Activated CD8-positive, alpha-beta T cell treated with anti-CD3 and anti-CD28 coated beads for 36 hours (primary cell): ENCODE data around the gene PRDM10. TPM values are rescaled to one million over a fixed set of nuclear protein-coding genes. Genes with fewer than 3 reads are reported as not detected.

ENCODE experiments used
- ATAC-seq: fragments of 200-7000 bp; cut with Tn5 transposase; one replicate; pipeline ENCODE4 v1.10.0; 2021; ENCODE audit warnings: mild to moderate bottlenecking, moderate library complexity
- CTCF ChIA-PET: fragments of 350-600 bp; sonication (Branson Sonifier 250); formaldehyde crosslinking; loops from one replicate; lab custom pipeline; 2021; ENCODE audit warnings: antibody characterized with exemption; lab: Charles Lee
- POLR2A ChIA-PET: fragments of 350-600 bp; sonication (Branson Sonifier 250); formaldehyde crosslinking; loops from one replicate; lab custom pipeline; 2021; ENCODE audit warnings: antibody characterized with exemption; lab: Charles Lee
- DNase-seq: peaks from one replicate; pipeline ENCODE4 v3.0.0-alpha.2; 2020
- H3K27ac Mint-ChIP-seq: one replicate; pipeline ENCODE4 v1.8.0; 2021; ENCODE audit warnings: mild to moderate bottlenecking, mixed read lengths
- H3K27me3 Mint-ChIP-seq: one replicate; pipeline ENCODE4 v1.8.0; 2021; ENCODE audit warnings: mixed read lengths
- H3K36me3 Mint-ChIP-seq: one replicate; pipeline ENCODE4 v1.8.0; 2021; ENCODE audit warnings: low read depth, mixed read lengths
- H3K4me1 Mint-ChIP-seq: one replicate; pipeline ENCODE4 v1.8.0; 2021; ENCODE audit warnings: low read depth, mixed read lengths
- H3K4me3 Mint-ChIP-seq: one replicate; pipeline ENCODE4 v1.8.0; 2021; ENCODE audit warnings: mild to moderate bottlenecking, moderate library complexity, mixed read lengths
- H3K9me3 Mint-ChIP-seq: one replicate; pipeline ENCODE4 v1.8.0; 2021; ENCODE audit warnings: mixed read lengths
- CTCF ChIP-seq: fragments of 200-600 bp; IDR thresholded peaks from one replicate; pipeline ENCODE4 v1.8.0; 2022; ENCODE audit warnings: antibody characterized with exemption, mild to moderate bottlenecking
- intact Hi-C: fragments of 100-400 bp; cut with micrococcal nuclease; formaldehyde crosslinking; loops from one replicate; pipeline ENCODE4 v1.10.0; 2022
- total RNA-seq, 2 experiments: library from RNA; stranded (reverse); gene quantifications; one replicate each; pipeline ENCODE4 v1.2.3, GENCODE V29; 2021

Gene PRDM10
- total RNA-seq, 2 experiments from 2014 or later: 15.6 to 18.8 TPM

- ATAC-seq (no peak), DNase-seq (no peak)
- H3K4me1 Mint-ChIP-seq: no peaks in the 10 kb centered on the region
- no peaks in the 10 kb centered on the region for H3K27me3 Mint-ChIP-seq
- no peaks in the 10 kb centered on the region for H3K9me3 Mint-ChIP-seq
- ChIA-PET CTCF (interaction anchor here (1.5 kb wide), 1 partner anchor 14 kb away, joined by 4 read pairs; no protein-coding TSS in a partner anchor), POLR2A (interaction anchor here (1.1 kb wide), 1 partner anchor 54 kb away, joined by 4 read pairs; no protein-coding TSS in a partner anchor)
- H3K36me3 Mint-ChIP-seq: peaks cover 17% of the 10 kb centered on the region
- intact Hi-C loops: no loop called here
- TF ChIP-seq CTCF: no peak
- no peak overlapping the region for H3K27ac Mint-ChIP-seq
- H3K4me3 Mint-ChIP-seq: no peak overlapping the region
These were observed 55.7 kb downstream of the PRDM10 start for GRCh38 chr11:129946965-129947364.

- H3K36me3 Mint-ChIP-seq: peaks cover 21% of the 10 kb centered on the region
- H3K4me1 Mint-ChIP-seq: no peaks in the 10 kb centered on the region
- no peaks in the 10 kb centered on the region for H3K9me3 Mint-ChIP-seq
- intact Hi-C loops: no loop called here
- no peak overlapping the region for H3K27ac Mint-ChIP-seq
- no peak for TF ChIP-seq CTCF
- ChIA-PET CTCF (interaction anchor here (1.5 kb wide), 1 partner anchor 14 kb away, joined by 4 read pairs; no protein-coding TSS in a partner anchor), POLR2A (interaction anchor here (1.1 kb wide), 1 partner anchor 55 kb away, joined by 4 read pairs; no protein-coding TSS in a partner anchor)
- DNase-seq (no peak), ATAC-seq (no peak)
- no peak overlapping the region for H3K4me3 Mint-ChIP-seq
- H3K27me3 Mint-ChIP-seq: no peaks in the 10 kb centered on the region
These were observed 56.4 kb downstream of the PRDM10 start for GRCh38 chr11:129946256-129946655.

DNA sequence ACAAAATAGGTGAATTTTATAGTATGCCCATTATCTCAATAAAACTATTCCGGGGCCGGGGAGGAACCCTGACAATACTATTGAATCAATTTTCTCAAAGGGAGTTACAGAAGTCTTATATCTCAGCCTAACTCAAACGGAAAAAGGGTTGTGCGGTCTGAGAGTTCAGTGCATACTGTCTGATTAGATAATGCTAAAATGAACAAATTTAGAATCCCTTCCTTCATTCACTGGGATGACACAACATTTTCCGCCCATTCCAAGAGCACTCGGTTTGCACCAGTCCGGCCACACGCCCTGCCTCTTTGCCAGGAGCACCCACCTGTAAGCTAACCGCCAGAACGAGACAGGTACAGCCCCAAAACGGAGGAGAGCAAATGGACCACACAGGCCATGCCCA lies 57.3 kb downstream of the PRDM10 start:
- ChIA-PET POLR2A (no interaction called here), CTCF (no interaction called here)
- no peak for ATAC-seq
- no peaks in the 10 kb centered on the region for H3K4me1 Mint-ChIP-seq
- H3K4me3 Mint-ChIP-seq: no peak overlapping the region
- intact Hi-C loops: no loop called here
- no peak overlapping the region for H3K27ac Mint-ChIP-seq
- H3K36me3 Mint-ChIP-seq: peaks cover 22% of the 10 kb centered on the region
- DNase-seq: no peak
- TF ChIP-seq CTCF: no peak
- no peaks in the 10 kb centered on the region for H3K27me3 Mint-ChIP-seq
- H3K9me3 Mint-ChIP-seq: no peaks in the 10 kb centered on the region

DNA sequence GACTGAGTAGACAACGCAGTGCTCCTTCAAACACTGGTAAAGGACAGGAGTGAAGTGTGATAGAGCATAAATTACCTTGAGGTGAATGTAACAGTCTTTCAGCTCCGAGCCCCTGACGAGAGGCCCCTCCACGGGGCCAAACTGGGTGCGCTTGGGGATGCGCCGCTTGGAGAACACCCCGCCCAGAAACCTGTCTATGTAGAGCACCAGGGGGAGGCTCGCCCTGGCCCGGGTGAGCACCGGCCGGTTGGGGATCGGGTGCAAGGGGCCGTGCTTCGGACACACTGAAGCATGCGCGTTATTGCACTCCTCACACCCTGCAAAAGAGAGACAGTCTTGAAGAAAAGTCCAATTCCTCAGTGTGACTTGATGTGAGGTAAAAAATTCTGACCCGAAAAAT lies 57.9 kb downstream of the PRDM10 start:
- no peaks in the 10 kb centered on the region for H3K9me3 Mint-ChIP-seq
- ATAC-seq: no peak
- peaks cover 22% of the 10 kb centered on the region for H3K36me3 Mint-ChIP-seq
- ChIA-PET POLR2A (no interaction called here), CTCF (no interaction called here)
- intact Hi-C loops: no loop called here
- no peaks in the 10 kb centered on the region for H3K4me1 Mint-ChIP-seq
- no peaks in the 10 kb centered on the region for H3K27me3 Mint-ChIP-seq
- no peak overlapping the region for H3K27ac Mint-ChIP-seq
- no peak for DNase-seq
- no peak for TF ChIP-seq CTCF
- H3K4me3 Mint-ChIP-seq: no peak overlapping the region

GRCh38 chr11:129943036-129943435 lies 59.6 kb downstream of the PRDM10 start:
- POLR2A ChIA-PET: no interaction called here
- no peak for ATAC-seq
- H3K36me3 Mint-ChIP-seq: peaks cover 22% of the 10 kb centered on the region
- intact Hi-C loops: no loop called here
- H3K27ac Mint-ChIP-seq: no peak overlapping the region
- CTCF ChIA-PET: no interaction called here
- H3K4me3 Mint-ChIP-seq: no peak overlapping the region
- H3K9me3 Mint-ChIP-seq: no peaks in the 10 kb centered on the region
- H3K4me1 Mint-ChIP-seq: no peaks in the 10 kb centered on the region
- no peak for TF ChIP-seq CTCF
- no peaks in the 10 kb centered on the region for H3K27me3 Mint-ChIP-seq
- DNase-seq: no peak
